Sigmoid colon (tissue), 4 donors: ENCODE results near the gene MBNL1.

Source experiments
- CTCF ChIP-seq, 4 experiments: fragments of 450-650 bp in 3 of 4; fragments of 200-600 bp in 1 of 4; IDR thresholded peaks; one replicate each; pipeline ENCODE4 v1.5.1; 2016 to 2019; ENCODE audit warnings: antibody characterized with exemption in 4 of 4, mild to moderate bottlenecking in 3 of 4, moderate library complexity in 2 of 4
- POLR2A ChIP-seq, 2 donors: fragments of 450-650 bp; IDR thresholded peaks; one replicate each; pipeline ENCODE4 v1.6.1; 2016; ENCODE audit warnings: antibody characterized with exemption in 2 of 2, mild to moderate bottlenecking in 2 of 2, moderate library complexity in 2 of 2
- POLR2AphosphoS5 ChIP-seq, 4 donors: sonication (generic); formaldehyde crosslinking; IDR thresholded peaks; one replicate each; pipeline ENCODE4 v1.6.1; 2017; ENCODE audit warnings: antibody characterized with exemption in 4 of 4

GRCh38 chr3:152356870-152357276 lies 88.1 kb downstream of the MBNL1 start:
- no peak for TF ChIP-seq POLR2AphosphoS5 (IDR thresholded peaks at IDR 0.05)
- TF ChIP-seq CTCF (IDR thresholded peaks at IDR 0.05), result no peak
- no peak for TF ChIP-seq POLR2A (IDR thresholded peaks at IDR 0.05)
